GM19395 (cell line): ENCODE measurements around the gene NPTX1.
A peak's percentile ranks its signal among the peaks of the same experiment; 100 is the strongest.

Experiments used
- ATAC-seq: cut with Tn5 transposase; IDR thresholded peaks from one replicate; pipeline ENCODE4 v1.9.1; 2021; ENCODE audit warnings: mild to moderate bottlenecking, moderate library complexity; ENCODE audit not compliant: unreplicated experiment

Gene NPTX1

DNA sequence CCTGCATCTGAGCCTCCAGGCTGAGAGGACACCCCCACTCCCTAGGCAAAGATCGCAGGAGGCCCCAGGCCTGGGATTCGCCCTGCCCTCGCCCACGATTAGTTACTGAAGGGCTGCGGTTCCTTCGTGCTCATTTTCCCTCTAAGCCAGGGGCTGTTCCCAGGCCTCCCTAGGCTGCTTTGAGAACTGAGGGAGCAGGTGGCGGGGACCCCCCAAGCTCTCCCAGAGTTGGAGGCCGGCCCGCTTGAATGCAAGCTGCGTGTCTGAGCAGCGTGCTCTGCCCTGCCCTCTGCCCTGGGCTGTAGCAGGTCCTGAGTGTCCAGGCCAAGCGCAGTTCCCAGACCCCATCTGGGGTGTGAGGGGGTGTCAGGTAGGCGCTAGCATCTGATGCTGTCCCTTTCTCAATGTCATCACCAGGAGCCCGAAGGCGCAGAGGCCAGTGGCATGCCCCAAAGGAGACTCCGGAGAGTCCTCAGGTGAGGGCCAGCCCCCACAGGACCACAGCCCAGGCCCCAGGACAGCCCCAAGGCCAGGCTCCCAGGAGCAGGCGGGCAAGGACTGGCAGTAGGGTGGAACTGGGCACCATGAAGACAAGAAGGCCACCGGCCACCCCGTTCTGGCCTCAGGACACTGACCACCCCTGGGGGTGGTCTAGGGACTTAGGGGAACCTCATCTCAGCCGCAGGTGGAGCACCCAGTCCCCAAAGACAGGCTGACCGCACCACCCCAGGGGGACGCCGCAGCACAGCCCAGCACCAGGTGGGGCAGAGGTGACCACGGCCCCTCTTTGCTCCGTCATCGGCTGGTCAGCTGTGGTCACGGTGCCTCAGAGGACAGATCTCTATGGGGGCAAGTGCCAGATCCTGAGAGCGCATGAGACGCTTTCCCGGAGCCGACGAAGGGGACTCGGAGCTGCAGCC, 46.8 kb downstream of the NPTX1 start:
- no peak for ATAC-seq

DNA sequence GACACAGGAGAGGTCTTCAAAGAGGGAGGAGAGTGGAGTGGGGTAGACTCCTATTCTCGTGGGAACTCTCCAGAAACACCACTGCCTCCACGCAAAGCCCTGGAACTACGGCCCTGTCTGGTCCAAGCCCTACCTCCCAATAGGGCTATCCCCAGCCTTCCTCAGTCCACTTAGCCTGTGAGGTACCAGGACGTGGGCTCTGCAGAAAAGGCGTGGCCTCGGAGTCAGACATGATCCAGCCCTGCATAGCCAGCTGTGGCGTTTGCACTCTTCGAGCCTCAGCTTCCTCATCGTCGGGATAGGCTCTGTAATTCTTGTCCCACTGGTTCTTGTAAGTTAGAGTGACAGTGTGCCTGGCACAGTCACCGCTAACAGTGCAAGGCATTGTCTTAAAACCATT, 47.6 kb downstream of the NPTX1 start:
- no peak for ATAC-seq

DNA sequence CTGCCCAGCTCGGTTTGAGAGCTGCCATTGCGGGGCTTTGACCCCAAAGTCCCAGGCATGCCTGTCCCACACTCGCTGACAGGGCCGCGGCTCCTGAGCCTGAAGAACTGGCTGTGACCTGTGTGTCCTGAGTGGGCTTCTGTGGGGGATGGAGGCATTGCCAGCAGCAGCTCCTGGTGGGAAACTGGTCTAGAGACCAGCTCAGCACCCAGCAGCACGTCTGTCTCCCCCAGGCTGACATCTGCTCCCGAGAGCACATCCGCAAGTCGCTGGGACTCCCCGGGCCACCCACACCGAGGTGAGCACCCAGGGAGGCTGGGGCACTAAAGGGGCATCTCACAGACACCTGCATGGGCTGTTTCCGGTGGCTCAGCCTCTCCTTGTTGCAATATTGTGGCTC, 48.0 kb downstream of the NPTX1 start:
- ATAC-seq: no peak

DNA sequence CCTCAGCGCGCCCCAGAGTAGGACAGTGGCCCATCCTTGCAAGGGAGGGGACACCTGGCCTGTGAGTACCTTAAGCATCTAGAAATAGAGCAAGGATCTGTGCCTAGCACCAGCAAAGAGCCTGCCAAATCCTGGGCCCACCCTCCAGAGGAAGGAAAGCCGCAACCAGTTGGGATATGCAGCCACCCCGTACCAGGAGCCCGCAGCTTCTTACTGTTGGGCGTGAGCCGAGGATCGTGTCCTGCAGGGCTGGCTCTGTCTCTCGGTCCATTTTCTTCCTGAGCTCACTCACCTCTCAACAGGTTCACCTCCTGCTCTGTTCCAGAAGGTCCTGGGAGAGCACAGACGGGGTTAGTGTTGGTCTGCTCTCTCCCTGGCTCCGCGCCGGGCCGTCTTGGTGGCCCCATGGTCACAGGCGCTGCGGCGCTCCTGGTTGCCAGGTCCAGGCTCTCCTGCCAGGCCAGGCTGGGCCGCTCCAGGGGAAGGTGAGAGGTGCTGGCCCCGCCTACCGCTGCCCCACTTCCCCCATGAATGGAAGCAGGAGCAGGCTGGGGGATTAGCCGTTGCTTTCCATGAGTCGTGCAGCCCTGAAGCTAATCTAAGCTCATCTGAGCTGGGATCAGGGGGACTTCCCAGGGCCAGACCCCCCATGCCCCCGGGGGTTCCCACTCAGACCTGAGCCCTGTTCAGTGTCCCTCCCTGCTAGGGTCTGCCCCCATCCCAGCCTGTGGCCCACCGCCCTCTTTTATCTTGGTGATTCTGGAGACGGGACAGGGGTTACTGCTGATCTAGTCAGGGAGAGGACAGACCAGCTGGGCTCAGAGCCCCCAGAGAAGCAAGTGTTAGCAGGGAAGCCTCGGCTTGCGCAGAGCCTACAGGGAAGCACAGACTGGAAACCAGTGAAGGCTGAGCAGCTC, 48.8 kb downstream of the NPTX1 start:
- no peak for ATAC-seq

DNA sequence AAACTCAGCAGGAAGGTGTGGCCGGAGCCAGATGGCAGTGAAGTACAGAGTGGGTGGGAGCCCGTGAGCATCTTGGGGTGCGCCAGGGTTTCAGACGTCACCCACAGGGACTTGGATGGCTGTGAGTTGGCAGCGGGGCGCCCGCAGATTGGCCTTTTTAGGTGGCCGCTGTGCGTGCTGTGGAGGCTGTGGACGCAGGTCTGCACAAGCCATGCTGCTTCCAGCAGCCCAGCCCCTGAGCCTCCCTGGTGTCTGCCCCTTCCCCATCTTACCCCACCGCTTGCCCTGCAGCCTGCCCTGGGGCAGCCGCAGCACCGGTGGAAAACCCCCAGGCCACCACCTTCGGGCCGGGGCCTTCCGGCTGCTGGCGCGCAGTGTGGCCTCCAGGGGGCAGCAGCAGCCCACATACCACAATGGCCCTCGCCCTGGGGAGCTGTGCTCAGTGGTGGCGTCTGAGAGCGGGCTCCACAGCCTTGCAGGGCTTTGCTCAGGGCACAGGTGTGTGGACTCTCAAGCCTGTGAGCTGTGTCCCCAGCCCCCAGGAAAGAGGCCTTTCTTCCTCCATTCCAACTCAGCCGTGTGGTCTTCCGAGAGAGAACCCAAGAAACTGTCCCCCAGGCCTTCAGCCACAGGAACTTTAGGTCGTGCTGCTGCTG, 49.6 kb downstream of the NPTX1 start:
- peak; percentile 56 for ATAC-seq

DNA sequence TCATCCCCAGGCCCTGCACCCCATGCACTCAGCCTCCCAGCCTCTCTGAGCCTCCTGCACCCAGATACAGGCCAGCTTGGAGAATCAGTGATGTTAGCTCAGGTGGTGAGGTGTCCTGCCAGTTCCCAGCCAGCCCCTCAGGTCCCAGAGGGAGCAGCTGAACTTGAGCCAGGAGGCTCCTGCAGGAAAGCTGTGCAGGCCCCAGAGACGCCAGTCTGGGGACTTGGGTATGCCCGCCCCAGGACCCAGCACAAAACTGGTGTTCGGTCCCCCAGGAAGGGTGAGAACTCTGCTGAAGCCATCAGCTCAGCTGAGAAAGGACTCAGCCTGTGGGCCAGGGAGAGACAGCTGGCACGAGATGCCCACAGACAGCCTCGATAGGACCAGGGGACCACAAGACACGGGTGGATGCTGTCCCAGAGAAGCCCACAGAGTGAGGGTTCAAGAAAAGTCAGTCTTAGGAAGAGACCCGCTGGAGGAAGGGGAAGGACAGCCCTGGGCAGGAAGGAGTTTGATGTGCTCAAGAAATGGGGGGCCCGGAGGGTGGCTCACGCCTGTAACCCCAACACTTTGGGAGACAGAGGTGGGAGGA, 50.5 kb downstream of the NPTX1 start:
- no peak for ATAC-seq

DNA sequence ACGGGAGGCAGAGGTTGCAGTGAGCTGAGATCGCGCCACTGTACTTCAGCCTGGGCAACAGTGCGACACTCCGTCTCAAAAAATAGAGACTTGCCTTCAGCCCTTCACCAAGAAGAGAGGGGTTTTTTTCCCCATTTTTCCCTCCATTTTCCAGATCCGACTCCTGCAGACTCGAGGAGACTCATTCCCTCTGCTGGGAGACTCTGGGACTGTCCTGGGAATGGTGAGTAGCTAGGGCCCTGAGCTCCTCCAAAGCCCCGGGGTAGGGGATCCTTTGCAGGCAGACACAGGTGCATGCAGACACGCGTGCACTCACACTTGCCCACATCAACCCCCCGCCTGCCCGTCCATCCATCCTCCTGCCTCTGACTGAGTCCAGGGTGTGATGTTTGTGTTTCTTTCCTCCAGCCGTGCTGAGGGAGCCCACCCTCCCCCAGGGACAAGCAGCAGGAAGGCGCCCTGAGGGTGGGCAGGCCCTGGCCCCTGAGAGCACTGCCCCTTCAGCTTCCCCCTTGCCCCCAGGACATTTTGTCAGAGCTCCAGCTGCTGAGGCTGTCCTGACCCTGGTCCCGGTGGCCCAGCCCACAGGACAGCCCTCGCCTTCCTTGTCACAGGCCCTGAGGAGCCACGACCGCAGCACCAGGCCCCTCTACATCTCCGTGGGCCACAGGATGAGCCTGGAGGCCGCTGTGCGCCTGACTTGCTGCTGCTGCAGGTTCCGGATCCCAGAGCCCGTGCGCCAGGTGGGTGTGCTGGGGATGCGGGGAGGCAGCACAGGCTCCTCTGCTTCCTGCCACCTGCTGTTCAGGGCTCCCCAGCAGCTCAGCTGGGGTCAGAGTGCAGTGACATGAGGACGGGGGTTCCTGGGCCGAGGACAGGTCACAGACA, 51.3 kb downstream of the NPTX1 start:
- no peak for ATAC-seq

DNA sequence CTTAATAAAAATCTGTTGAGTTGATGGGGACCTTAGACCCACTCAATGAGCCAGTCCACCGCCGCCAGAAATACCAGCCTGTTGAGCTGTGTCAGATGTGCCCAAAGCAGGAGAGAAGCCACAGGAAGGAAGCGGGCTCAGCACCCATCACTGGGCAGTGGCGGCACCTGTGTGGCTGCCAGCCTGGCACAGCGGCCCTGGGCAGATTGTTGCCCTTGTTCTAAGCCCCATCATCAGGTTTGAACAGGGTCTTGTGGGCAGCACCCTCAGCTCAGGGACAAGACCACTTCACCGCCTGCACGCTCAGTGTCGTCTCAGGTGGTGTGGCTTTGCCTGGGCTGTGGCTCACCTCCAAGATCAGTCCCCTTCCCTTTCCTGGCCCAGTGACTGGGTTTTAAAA, 52.1 kb downstream of the NPTX1 start:
- no peak for ATAC-seq

DNA sequence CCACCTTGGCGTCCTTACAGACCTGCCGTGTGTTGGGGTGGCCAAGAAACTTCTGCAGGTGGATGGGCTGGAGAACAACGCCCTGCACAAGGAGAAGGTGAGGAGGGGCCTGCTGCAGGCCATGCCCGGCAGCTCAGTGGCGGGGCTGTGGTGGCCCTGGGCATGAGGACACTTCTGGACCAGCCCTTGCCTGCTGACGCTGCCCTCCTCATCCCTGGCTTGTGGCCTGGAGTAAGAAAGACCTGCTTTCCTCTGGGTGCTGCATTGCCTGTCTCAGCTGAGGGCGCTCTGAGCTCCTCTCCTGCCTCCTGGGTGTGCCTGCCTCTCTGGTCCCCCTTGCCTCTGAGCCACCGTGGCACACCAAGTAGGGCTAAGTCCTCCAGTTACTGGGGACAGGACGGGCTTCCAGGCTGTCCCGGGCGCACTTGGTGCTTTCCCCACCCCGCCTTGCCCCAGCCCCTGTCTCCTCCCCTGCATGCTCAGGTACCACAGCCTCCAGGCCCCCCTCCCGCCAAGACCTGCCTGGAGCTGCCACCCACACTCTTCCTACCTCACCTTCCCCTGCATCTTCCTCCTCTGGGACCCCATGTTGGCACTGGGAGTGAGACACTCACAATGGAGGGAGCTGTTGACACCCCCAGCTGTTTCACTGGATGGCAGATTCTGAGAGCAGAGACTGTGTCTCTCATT, 52.7 kb downstream of the NPTX1 start:
- no peak for ATAC-seq

DNA sequence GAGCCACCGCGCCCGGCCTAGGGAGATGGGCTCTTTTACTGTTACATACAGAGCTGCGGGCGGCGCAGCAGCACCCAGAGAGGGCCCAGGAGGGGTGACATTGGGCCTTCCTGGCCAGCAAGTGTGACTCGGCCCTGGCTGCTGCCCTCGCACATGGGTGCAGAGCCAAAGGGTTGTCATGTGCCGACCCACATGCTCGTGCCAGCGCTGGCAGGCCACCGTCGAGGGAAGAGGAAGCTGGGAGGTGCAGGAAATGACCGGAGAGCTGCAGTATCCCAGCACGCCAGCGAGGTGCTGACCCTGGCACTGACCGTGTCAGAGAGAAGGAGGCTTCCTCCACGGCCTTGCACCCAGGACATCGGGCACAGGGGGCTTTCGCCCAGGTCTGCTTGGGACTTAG, 53.4 kb downstream of the NPTX1 start:
- no peak for ATAC-seq

DNA sequence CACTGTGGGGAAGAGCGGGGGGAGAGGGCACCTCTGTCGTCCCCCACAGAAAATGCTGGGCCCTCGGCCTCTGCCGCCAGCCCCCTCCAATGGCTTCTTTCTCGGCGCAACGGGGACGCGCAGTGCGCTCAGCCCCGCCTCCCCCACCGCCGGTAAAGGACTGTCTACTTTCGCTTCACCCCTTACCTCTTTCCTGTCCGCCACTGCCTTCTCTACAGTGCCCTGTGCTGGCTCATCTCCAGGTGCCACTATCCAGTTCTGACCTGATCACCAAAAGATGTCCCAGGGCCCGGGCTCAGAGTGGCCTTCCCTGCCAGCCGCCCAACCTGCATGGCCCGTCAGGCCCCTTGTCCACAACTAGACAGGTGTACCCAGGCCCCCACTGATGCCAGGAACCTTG, 54.1 kb downstream of the NPTX1 start:
- ATAC-seq: no peak

DNA sequence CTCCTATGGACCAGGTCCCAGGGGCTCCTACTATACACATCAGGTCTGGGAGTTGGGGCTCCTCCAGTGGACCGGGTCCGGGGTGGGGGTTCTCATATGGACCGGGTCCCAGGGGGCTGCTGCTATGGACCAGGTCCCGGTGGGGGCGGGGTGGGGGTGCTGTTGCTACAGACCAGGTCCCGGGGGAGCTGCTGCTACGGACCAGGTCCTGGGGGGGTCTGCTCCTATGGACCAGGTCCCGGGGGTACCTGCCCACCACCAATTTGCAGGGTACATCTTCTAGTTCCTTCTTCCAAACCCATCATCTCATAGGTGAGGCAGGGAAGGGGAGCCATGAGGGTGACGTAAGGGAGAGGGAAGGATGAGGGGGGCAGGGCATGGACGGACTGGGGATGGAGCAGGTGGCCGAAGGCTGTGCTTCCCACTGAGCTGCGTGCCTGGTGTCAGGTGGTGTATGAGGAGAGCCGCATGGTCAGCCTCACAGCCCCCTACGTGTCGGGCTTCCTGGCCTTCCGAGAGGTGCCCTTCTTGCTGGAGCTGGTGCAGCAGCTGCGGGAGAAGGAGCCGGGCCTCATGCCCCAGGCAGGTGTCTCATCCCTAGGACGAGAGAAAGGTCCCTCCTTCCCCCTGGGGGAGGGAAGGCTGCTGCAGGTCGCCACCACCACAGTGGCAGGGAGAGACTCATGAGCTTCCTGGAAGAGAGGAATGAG, 54.9 kb downstream of the NPTX1 start:
- ATAC-seq: no peak

DNA sequence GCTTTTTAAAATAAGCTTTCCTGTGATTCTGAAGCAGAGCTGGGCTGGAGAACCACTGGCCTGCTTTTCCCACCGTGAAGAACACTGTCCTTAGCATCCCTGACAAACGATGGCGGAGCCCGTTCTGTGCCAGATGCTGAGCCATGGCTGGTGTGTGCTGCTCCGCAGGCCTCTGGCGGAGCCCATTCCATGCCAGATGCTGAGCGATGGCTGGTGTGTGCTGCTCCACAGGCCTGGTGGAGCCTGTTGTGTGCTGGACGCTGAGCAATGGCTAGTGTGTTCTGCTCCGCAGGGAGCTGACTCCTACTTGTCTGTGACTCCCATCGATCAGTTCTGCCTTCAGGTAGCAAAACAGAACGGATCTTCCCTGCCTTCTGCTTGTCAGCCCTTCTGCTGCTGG, 57.2 kb downstream of the NPTX1 start:
- no peak for ATAC-seq

DNA sequence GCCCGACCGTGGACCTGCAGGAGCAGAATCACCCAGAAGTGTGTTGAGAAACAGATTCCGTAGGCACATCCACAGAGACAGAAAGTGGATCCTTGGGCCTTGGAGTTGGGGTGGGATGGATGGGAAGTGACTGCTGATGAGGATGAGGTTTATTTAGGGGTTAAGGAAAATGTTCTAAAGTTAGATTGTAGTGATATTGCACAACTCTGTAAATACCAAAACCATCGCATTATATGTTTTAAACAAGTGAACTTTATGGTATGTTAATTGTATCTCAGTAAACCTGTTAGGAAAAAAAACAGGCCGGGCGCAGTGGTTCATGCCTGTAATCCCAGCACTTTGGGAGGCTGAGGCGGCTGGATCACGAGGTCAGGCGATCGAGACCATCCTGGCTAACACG, 57.8 kb downstream of the NPTX1 start:
- ATAC-seq: no peak
